ENCODE measurements around the gene SPG11.
"Not testable (repeated sequence)": the region's sequence is repeated elsewhere in the genome, so short reads cannot be mapped to it uniquely, and the experiment has no call there.

The SPG11 gene

GRCh38 chr15:44554934-44555723, 108.3 kb downstream of the SPG11 start:
- no peak for DNase-seq (ENCODE audit: low read depth in 2 of 2)

- DNase-seq (ENCODE audit: low read depth in 2 of 2), result no peak
Observed at GRCh38 chr15:44550734-44551133, 112.7 kb downstream of the SPG11 start.

DNA sequence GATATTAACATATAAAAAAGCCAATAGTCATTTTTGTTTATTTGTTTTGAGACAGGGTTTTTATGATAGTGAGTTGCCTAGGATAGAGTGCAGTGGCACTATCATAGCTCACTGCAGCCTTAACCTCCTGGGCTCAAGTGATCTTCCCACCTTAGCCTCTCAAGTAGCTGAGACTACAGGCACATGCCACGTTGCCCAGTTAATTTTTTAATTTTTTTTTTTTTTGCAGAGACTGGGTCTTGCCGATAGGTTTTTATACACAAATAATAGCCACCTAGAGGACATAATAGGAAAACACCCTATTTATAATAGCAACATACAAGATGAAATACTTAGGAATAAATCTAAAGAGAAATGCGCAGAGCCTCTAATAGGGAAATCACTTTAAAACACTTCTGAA, 113.2 kb downstream of the SPG11 start:
- DNase-seq (ENCODE audit: low read depth in 2 of 2), result no peak

- not testable (repeated sequence) for DNase-seq (ENCODE audit: low read depth in 2 of 2)
Observed at GRCh38 chr15:44549152-44549551, 114.3 kb downstream of the SPG11 start.

GRCh38 chr15:44545913-44546802, 117.3 kb downstream of the SPG11 start:
- DNase-seq (ENCODE audit: low read depth in 2 of 2), result no peak

DNA sequence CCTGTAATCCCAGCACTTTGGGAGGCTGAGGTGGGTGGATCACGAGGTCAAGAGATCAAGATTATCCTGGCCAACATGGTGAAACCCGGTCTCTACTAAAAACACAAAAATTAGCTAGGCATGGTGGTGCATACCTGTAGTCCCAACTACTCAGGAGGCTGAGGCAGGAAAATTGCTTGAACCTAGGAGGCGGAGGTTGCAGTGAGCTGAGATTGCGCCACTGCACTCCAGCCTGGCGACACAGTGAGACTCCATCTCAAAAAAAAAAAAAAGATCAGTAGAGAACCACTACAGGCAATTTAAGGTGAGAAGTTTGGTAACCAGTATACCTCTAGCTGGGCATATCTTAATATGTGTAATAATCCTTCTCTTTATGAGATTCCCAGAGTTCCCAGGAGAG, 118.7 kb downstream of the SPG11 start:
- not testable (repeated sequence) for DNase-seq (ENCODE audit: low read depth in 2 of 2)

GRCh38 chr15:44542596-44542995, 120.9 kb downstream of the SPG11 start:
- DNase-seq (ENCODE audit: low read depth in 2 of 2), result no peak

- no peak for DNase-seq (ENCODE audit: low read depth in 2 of 2)
Observed at GRCh38 chr15:44541282-44541958, 122.0 kb downstream of the SPG11 start.

DNA sequence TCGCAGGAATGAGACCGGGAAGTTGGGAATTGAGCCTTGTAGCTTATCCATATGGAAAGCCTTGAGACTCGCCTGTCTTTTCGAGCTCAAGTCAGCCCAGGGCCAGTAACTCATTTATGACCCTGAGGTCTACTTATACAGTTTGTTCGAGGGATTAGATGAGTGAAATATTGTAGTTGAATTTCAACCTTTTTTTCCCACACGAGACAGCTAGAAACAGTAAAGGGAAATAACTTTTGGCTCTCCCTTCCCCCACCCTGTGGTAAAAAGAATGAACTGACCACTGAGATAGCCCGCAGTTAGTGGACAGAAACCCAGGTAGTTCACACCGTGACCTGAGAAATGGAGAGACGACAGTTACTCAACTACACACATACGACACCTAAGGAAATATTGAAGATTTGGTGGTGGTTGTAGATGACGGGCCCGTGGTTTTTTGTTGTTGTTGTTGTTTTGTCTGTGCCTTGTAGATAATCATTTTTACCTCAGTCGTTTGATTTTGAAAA, 125.7 kb downstream of the SPG11 start:
- no peak for DNase-seq (ENCODE audit: low read depth in 2 of 2)

DNA sequence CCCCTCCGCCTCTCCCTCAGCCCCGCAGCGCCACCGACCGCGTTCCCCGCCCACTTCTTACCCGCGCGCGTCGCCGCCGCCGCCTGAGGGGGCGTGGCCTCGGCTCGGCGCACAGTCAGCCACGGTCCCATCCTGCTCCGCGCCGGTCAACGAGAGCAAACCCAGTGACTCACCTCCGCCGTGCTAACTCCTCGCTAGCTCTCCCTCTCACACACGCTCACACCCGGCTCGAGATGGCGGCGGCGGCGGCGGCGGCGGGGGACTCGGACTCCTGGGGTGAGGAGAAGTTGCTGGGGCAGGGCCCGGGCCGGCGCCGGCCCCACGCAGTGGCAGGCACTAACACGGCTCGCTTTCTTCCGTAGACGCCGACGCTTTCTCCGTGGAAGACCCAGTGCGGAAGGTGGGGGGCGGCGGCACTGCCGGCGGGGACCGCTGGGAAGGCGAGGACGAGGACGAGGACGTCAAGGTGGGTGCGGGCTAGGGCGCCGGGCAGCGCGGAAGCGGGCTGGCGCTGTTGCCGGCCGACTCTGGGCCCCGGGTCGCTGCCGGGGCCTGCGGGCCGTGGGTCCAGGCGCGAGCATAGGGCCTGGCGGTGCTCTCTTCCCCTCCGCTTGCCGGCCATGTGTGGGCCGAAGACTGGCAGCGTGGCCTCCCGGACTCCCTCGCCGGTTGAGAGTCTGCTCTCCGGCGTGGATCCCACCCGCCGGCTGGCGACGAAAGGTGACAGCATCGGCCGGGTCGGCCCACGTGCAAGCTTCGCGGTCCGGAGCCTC, 126.3 kb downstream of the SPG11 start, which contains the start of gene EIF3J:
TSS of gene EIF3J (plus strand) at position 186 of the 773 bp plus-strand sequence. CDS start at position 234, 48 bp downstream.
- DNase-seq (ENCODE audit: low read depth in 2 of 2), result peak; percentile 89 to 93

- DNase-seq (ENCODE audit: low read depth in 2 of 2), result no peak
Observed at GRCh38 chr15:44536302-44536961, 127.0 kb downstream of the SPG11 start.

GRCh38 chr15:44535523-44536301, 127.8 kb downstream of the SPG11 start:
- no peak for DNase-seq (ENCODE audit: low read depth in 2 of 2)

- DNase-seq (ENCODE audit: low read depth in 2 of 2), result no peak
Observed at GRCh38 chr15:44535092-44535491, 128.4 kb downstream of the SPG11 start.

DNA sequence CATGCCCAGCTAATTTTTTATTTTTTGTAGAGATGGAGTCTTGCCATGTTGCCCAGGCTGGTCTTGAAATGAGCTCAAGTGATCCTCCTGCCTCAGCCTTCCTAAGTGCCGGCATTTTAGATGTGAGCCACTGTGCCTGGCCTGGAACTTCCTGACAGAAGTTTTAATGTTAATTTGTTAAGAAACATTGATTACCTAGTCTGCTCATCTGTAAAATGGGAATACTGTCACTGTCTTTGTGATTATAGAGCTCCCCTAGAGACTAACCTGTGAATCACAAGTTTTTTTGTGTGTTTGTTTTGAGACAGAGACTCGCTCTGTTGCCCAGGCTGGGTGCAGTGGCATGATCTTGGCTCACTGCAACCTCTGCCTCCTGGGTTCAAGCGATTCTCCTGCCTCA, 130.8 kb downstream of the SPG11 start:
- no peak for DNase-seq (ENCODE audit: low read depth in 2 of 2)

DNA sequence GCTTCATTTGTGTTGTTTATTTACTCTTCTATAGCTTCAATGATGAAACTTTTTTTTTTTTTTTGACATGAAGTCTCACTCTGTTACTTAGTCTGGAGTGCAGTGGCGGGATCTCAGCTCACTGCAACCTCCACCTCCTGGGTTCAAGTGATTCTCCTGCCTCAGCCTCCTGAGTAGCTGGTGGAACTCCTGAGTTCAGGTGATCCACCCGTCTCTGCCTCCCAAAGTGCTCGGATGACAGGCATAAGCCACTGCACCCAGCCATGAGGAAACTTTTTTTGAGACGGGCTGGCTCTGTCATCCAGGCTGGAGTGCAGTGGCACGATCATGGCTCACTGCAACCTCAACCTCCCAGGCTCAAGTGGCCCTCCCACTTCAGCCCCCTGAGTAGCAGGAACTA, 131.2 kb downstream of the SPG11 start:
- DNase-seq (ENCODE audit: low read depth in 2 of 2), result not testable (repeated sequence)

DNA sequence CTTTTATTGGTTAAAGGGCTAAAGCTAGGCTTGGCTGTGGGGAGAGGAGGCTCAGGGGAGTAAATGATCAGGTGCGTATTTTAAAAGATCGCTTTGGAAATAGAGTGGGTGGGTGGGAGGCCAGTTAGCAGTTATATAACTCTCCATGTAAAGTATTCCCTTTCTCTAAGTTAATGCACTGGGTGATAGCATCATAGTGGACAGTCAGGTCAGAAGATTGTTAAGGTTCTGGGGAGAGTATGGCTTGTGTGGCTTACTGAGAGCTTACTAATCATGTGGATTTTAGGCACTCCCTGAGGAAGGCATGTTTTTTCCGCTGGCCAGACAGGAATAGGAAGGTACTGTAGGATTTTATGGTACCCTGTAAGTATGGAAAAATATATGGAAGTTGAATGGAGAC, 132.8 kb downstream of the SPG11 start:
- DNase-seq (ENCODE audit: low read depth in 2 of 2), result no peak

GRCh38 chr15:44529864-44530604, 133.4 kb downstream of the SPG11 start:
- no peak for DNase-seq (ENCODE audit: low read depth in 2 of 2)

DNA sequence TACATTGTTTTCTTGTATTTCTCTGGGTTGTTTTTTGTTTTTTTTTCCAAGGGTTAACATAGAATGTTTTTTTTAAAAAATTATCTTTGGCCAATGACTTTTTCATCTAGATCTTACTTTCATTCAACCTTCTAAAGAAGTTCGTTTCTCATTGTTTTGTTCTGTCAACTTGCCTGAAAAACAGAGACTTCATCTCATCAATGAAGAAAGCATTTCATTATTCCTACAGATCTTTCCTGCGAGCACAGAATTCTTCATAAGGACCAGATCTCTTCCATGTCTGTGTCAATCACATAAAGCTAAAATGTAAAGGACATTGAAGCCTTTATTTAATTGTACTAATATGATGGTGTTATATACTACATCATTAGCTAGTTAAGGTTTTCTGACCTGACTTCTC, 136.2 kb downstream of the SPG11 start:
- DNase-seq (ENCODE audit: low read depth in 2 of 2), result no peak

DNA sequence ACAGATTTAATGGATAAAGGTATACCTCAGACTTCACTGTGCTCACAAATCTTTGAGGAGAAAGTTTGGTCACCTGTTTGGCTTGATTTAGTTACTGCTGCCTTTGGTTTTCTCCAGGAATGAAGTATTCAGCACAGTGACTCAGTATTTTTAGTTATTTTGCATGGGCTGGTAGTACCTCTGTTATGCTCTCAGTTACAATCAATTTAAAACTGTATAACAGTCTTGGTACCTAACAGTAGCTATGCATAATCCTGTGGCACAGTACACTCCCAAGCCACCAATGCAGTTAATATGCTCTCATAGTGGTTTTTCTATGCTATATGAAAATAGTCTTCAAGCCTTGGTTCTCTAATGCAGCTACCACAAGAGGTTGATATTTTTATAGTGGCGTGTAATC, 138.4 kb downstream of the SPG11 start:
- no peak for DNase-seq (ENCODE audit: low read depth in 2 of 2)

All from stimulated activated CD8-positive, alpha-beta memory T cell treated with anti-CD3 and anti-CD28 coated beads, Interleukin-2, amount 100 ng/mL, for 1 hour (primary cell).